HEK293 (cell line): Measurements from ENCODE around the gene DIS3L.

Experiments used
- HOXD13 ChIP-seq: sonication (generic); formaldehyde crosslinking; IDR thresholded peaks from 2 replicates; pipeline ENCODE4 v1.8.0; 2022; ENCODE audit warnings: missing genetic modification reagents, borderline replicate concordance
- SETDB1 ChIP-seq: IDR thresholded peaks from one replicate; pipeline ENCODE4 v1.6.1; 2017; ENCODE audit warnings: mild to moderate bottlenecking, low read length, moderate library complexity, mixed read lengths; ENCODE audit not compliant: insufficient read length
- ZNF324 ChIP-seq: fragments of 450-650 bp; formaldehyde crosslinking; IDR thresholded peaks from 2 replicates; pipeline ENCODE4 v1.5.1; 2016; ENCODE audit warnings: missing biosample characterization, missing genetic modification characterization
- ZNF404 ChIP-seq: fragments of 450-650 bp; formaldehyde crosslinking; IDR thresholded peaks from 2 replicates; pipeline ENCODE4 v1.5.1; 2017; ENCODE audit warnings: missing biosample characterization, missing genetic modification characterization
- ZNF571 ChIP-seq: fragments of 450-650 bp; formaldehyde crosslinking; IDR thresholded peaks from 2 replicates; pipeline ENCODE4 v1.5.0; 2017; ENCODE audit warnings: missing biosample characterization, missing genetic modification characterization
- ZNF76 ChIP-seq: fragments of 450-650 bp; formaldehyde crosslinking; IDR thresholded peaks from 2 replicates; pipeline ENCODE4; 2016; ENCODE audit warnings: low read depth, missing biosample characterization, missing genetic modification characterization, borderline replicate concordance
- TF ChIP-seq, protein P1 (sequence below): sonication (generic); formaldehyde crosslinking; IDR thresholded peaks from 2 replicates; pipeline ENCODE4 v1.8.1; 2022; ENCODE audit warnings: mild to moderate bottlenecking, moderate library complexity, missing genetic modification reagents
- TF ChIP-seq, protein P2 (sequence below): fragments of 450-650 bp; formaldehyde crosslinking; IDR thresholded peaks from 2 replicates; pipeline ENCODE4 v1.5.1; 2016; ENCODE audit warnings: missing biosample characterization, missing genetic modification characterization
- TF ChIP-seq, protein P3 (sequence below): fragments of 450-650 bp; formaldehyde crosslinking; IDR thresholded peaks from 2 replicates; pipeline ENCODE4 v1.5.1; 2016; ENCODE audit warnings: missing biosample characterization, missing genetic modification characterization

DNA sequence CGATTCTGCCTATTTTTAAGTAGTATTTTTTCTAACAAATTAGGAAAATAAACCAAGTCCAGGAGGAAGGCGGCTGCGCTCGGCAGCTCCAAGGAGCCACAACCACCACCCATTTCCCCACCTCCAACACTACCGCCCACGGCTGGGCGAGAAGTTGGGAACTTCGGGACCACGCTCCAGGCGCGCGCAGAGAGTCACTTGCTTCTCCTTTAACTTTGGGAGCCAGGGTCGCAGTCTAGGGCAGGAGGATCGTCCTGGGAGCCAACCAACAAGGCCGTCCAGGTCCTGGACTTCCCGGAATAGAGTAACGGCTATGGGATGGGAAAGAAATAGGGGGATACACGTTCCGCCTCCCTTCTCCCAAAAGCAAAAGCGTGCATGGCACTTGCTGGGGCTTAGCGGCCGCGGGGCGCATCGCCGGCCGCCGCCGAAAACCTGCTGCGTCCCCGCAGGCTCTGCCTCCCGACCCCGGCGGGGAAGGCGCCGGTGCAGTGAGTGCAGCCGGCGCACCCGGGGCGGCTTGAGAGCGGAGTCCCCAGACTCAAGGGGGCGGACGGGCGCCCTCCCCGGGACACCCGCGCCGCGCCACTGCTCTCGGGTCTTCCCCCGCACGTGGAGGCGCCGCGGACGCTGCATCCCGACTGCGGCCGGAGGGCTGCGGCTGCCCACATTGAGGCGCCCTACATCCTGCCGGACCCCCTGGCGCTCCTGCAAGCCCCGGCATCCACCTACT lies 40.5 kb upstream of the DIS3L start:
- TF ChIP-seq ZNF571 (tag by site-specific recombination), result no peak
- TF ChIP-seq, protein P1, sequence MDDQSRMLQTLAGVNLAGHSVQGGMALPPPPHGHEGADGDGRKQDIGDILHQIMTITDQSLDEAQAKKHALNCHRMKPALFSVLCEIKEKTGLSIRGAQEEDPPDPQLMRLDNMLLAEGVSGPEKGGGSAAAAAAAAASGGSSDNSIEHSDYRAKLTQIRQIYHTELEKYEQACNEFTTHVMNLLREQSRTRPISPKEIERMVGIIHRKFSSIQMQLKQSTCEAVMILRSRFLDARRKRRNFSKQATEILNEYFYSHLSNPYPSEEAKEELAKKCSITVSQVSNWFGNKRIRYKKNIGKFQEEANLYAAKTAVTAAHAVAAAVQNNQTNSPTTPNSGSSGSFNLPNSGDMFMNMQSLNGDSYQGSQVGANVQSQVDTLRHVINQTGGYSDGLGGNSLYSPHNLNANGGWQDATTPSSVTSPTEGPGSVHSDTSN, result no peak
- TF ChIP-seq ZNF76, result peak; percentile 22; the same call in 1 of the 2 replicates
- TF ChIP-seq ZNF404 (tag by site-specific recombination), result no peak
- TF ChIP-seq SETDB1, result no peak
- TF ChIP-seq ZNF324 (tag by site-specific recombination), result no peak; the same call in 1 of the 2 replicates
- TF ChIP-seq, protein P2, sequence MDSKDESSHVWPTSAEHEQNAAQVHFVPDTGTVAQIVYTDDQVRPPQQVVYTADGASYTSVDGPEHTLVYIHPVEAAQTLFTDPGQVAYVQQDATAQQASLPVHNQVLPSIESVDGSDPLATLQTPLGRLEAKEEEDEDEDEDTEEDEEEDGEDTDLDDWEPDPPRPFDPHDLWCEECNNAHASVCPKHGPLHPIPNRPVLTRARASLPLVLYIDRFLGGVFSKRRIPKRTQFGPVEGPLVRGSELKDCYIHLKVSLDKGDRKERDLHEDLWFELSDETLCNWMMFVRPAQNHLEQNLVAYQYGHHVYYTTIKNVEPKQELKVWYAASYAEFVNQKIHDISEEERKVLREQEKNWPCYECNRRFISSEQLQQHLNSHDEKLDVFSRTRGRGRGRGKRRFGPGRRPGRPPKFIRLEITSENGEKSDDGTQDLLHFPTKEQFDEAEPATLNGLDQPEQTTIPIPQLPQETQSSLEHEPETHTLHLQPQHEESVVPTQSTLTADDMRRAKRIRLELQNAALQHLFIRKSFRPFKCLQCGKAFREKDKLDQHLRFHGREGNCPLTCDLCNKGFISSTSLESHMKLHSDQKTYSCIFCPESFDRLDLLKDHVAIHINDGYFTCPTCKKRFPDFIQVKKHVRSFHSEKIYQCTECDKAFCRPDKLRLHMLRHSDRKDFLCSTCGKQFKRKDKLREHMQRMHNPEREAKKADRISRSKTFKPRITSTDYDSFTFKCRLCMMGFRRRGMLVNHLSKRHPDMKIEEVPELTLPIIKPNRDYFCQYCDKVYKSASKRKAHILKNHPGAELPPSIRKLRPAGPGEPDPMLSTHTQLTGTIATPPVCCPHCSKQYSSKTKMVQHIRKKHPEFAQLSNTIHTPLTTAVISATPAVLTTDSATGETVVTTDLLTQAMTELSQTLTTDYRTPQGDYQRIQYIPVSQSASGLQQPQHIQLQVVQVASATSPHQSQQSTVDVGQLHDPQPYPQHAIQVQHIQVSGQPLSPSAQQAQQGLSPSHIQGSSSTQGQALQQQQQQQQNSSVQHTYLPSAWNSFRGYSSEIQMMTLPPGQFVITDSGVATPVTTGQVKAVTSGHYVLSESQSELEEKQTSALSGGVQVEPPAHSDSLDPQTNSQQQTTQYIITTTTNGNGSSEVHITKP (tag by site-specific recombination), result peak; percentile 65; the same call in 1 of the 2 replicates
- TF ChIP-seq, protein P3, sequence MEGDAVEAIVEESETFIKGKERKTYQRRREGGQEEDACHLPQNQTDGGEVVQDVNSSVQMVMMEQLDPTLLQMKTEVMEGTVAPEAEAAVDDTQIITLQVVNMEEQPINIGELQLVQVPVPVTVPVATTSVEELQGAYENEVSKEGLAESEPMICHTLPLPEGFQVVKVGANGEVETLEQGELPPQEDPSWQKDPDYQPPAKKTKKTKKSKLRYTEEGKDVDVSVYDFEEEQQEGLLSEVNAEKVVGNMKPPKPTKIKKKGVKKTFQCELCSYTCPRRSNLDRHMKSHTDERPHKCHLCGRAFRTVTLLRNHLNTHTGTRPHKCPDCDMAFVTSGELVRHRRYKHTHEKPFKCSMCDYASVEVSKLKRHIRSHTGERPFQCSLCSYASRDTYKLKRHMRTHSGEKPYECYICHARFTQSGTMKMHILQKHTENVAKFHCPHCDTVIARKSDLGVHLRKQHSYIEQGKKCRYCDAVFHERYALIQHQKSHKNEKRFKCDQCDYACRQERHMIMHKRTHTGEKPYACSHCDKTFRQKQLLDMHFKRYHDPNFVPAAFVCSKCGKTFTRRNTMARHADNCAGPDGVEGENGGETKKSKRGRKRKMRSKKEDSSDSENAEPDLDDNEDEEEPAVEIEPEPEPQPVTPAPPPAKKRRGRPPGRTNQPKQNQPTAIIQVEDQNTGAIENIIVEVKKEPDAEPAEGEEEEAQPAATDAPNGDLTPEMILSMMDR, result peak; percentile 90
- no peak for TF ChIP-seq HOXD13 (CRISPR knock-in tag)
